ENCODE data around the gene SNTG2. TPM values are rescaled to one million over a fixed set of nuclear protein-coding genes. Genes with fewer than 3 reads are reported as not detected.

SNTG2 gene
- total RNA-seq, 2 experiments from 2014 or later, result not detected

- intact Hi-C loops (cut with micrococcal nuclease; ENCODE audit: unreplicated experiment), result no loop called here
- H3K27ac ChIP-seq (ENCODE audit: low read depth, low read length, poor library complexity, severe bottlenecking), result no peak overlapping the region
- H4K20me1 ChIP-seq (ENCODE audit: insufficient read depth, low read length), result no peaks in the 10 kb centered on the region
- no TSS peak for BruUV-seq (replicated peaks)
- H3K9me3 ChIP-seq (ENCODE audit: low read length), result no peaks in the 10 kb centered on the region
- TF ChIP-seq EZH2phosphoT487 (IDR thresholded peaks at IDR 0.05; ENCODE audit: borderline replicate concordance, low read depth, low read length) (no peak), CTCF (conservative IDR thresholded peaks at IDR 0.05; ENCODE audit: low read length) (no peak)
- H3K4me2 ChIP-seq (ENCODE audit: low read length), result no peak overlapping the region
- no peaks in the 10 kb centered on the region for H3K9me2 ChIP-seq (ENCODE audit: insufficient read depth, low read length)
- H3K4me1 ChIP-seq (ENCODE audit: insufficient read depth, low read length, poor library complexity, severe bottlenecking), result no peaks in the 10 kb centered on the region
- no peak overlapping the region for H3K4me3 ChIP-seq (ENCODE audit: low read depth, low read length, poor library complexity, severe bottlenecking)
- DNase-seq (ENCODE audit: low spot score), result no peak
- H2AFZ ChIP-seq (ENCODE audit: low read length), result no peak overlapping the region
- no peaks in the 10 kb centered on the region for H3K79me2 ChIP-seq (ENCODE audit: insufficient read depth, low read depth, low read length)
- no peaks in the 10 kb centered on the region for H3K36me3 ChIP-seq (ENCODE audit: insufficient read depth, low read length)
- ChIA-PET CTCF (ENCODE audit: unreplicated experiment) (no interaction called here), POLR2A (interaction anchor here (0.6 kb wide), 1 partner anchor 379 kb away, joined by 3 read pairs; no protein-coding TSS in a partner anchor)
These were observed 148.8 kb downstream of the SNTG2 start for GRCh38 chr2:1099418-1099817.

- POLR2A ChIA-PET, result no interaction called here
These were observed 150.5 kb downstream of the SNTG2 start for GRCh38 chr2:1101011-1101782.

More at GRCh38 chr2:1101011-1101782, 150.5 kb downstream of the SNTG2 start:
- no peaks in the 10 kb centered on the region for H3K9me2 ChIP-seq (ENCODE audit: insufficient read depth, low read length)
- TF ChIP-seq EZH2phosphoT487 (IDR thresholded peaks at IDR 0.05; ENCODE audit: borderline replicate concordance, low read depth, low read length) (no peak), CTCF (conservative IDR thresholded peaks at IDR 0.05; ENCODE audit: low read length) (no peak)
- no peaks in the 10 kb centered on the region for H3K79me2 ChIP-seq (ENCODE audit: insufficient read depth, low read depth, low read length)
- intact Hi-C loops (cut with micrococcal nuclease; ENCODE audit: unreplicated experiment), result no loop called here
- CTCF ChIA-PET (ENCODE audit: unreplicated experiment), result no interaction called here
- no peak for DNase-seq (ENCODE audit: low spot score)
- no peak overlapping the region for H2AFZ ChIP-seq (ENCODE audit: low read length)
- H3K27ac ChIP-seq (ENCODE audit: low read depth, low read length, poor library complexity, severe bottlenecking), result no peak overlapping the region
- no peak overlapping the region for H3K4me2 ChIP-seq (ENCODE audit: low read length)
- no peaks in the 10 kb centered on the region for H4K20me1 ChIP-seq (ENCODE audit: insufficient read depth, low read length)
- no peaks in the 10 kb centered on the region for H3K4me1 ChIP-seq (ENCODE audit: insufficient read depth, low read length, poor library complexity, severe bottlenecking)
- no peaks in the 10 kb centered on the region for H3K9me3 ChIP-seq (ENCODE audit: low read length)
- H3K36me3 ChIP-seq (ENCODE audit: insufficient read depth, low read length), result no peaks in the 10 kb centered on the region
- H3K4me3 ChIP-seq (ENCODE audit: low read depth, low read length, poor library complexity, severe bottlenecking), result no peak overlapping the region
- no TSS peak for BruUV-seq (replicated peaks)
